T47D (cell line): ENCODE data around the gene SLC38A10.

Experiments
- DNase-seq, 2 experiments: peaks; one replicate each; pipeline versions ENCODE4 v3.0.0 to v3.0.0-alpha.2; 2011 to 2012; ENCODE audit warnings: low read depth in 1 of 2, low spot score in 1 of 2
- JUND ChIP-seq: IDR thresholded peaks from 2 replicates; pipeline ENCODE4 v1.6.1; 2012; ENCODE audit warnings: low read depth
- in situ Hi-C: cut with HindIII; loops from 2 replicates; pipeline ENCODE4 v1.10.0; 2016; ENCODE audit warnings: low sequenced_read_pairs, low pct_unique_long_range_greater_than_20kb

The SLC38A10 gene

DNA sequence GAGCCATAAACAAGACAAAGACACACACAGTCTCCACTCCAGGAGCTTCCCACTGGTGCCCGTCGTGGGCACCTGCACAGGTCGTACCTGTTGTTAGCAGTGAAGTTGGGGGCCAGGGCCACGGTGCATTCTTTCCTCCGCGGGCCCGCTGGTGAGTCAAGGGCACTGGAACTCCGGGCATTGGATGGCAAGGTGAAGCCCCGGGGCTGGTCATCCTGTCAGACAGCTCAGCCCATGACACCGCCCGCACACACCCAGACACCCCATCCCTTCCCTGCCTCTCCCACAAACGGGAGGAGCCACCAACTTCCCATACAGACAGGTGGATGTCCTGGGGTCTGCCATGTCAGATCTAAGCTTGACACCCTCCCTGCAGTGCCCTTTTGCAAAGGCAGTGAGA lies 88.5 kb downstream of the SLC38A10 start:
- in situ Hi-C loops, result no loop called here
- DNase-seq, result no peak
- no peak for TF ChIP-seq JUND

DNA sequence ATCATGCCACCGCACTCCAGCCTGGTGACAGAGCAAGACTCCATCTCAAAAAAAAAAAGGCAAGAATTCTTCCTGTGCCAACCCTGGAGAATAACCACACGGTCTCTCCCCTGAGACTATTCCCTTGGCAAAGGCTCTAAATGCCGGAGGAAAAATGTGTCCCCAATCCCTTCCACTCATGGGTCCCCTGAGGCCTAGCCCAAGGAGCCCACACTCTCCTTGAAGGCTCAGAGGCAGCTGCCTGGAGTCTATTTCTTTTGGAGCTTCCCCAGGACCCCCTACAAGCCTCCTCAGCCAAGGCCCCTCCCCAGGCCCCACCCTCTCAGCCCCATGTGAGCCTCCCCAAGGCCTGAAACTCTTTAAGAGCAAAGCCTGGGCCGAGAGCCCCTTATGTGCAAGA lies 88.9 kb downstream of the SLC38A10 start:
- TF ChIP-seq JUND, result no peak
- in situ Hi-C loops, result no loop called here

DNA sequence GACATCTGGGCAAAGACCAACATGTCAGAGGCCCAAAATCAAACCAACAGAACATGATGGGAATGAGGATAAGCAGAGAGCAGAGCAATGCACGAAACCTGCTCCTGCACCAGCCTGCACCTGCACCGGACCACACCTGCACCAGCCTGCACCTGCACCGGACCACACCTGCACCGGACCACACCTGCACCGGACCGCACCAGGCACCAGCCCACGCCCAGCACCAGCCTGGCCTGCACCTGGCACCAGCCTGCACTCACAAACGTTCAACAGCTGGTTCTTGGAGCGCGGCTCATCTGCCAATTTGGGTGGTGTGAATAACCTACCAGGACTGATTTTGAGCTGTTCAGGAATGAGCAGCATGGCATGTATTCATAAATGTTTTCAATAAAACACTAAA lies 90.5 kb downstream of the SLC38A10 start:
- TF ChIP-seq JUND, result no peak
- in situ Hi-C loops, result no loop called here
- no peak for DNase-seq

More for the DNA sequence above, 88.9 kb downstream of the SLC38A10 start:
- no peak for DNase-seq

DNA sequence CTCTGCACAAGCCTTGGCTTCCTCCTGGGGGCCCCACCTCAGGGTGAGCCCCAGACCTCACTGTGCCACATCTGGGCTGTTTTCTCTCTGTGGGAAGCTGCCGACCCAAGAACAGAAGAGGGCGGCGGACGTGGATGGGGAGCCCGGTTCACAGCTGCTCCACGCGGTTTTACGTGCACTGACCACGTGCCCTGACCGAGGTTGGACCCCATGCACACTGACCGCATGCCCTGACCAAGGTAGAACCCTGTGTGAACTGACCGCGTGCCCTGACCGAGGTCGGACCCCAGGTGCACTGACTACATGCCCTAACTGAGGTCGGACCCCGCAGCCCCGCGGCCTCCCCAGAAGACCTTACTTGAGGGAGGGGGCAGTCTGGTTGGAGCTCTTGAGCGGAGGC lies 92.0 kb downstream of the SLC38A10 start:
- DNase-seq, result no peak
- no peak for TF ChIP-seq JUND
- in situ Hi-C loops, result no loop called here

DNA sequence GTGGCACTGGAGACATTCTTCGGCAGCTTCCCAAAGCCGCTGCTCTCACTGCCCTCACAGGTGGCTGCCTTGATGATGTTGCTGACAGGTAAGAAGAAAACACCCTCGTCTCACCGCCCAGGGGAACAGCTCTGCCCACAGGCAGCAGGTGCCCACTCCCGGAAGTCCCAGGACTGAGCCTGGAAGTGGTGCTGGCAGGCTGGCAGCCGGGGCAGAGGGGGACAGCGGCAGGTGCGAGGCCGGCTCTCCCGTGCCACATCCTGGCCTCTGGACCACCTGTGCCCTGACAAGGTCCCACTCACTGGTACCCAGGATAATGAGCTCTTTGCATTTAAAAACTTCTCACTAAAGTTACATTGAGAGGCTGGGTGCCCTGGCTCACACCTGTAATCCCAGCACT lies 92.8 kb downstream of the SLC38A10 start:
- TF ChIP-seq JUND, result no peak
- in situ Hi-C loops, result no loop called here
- no peak for DNase-seq

DNA sequence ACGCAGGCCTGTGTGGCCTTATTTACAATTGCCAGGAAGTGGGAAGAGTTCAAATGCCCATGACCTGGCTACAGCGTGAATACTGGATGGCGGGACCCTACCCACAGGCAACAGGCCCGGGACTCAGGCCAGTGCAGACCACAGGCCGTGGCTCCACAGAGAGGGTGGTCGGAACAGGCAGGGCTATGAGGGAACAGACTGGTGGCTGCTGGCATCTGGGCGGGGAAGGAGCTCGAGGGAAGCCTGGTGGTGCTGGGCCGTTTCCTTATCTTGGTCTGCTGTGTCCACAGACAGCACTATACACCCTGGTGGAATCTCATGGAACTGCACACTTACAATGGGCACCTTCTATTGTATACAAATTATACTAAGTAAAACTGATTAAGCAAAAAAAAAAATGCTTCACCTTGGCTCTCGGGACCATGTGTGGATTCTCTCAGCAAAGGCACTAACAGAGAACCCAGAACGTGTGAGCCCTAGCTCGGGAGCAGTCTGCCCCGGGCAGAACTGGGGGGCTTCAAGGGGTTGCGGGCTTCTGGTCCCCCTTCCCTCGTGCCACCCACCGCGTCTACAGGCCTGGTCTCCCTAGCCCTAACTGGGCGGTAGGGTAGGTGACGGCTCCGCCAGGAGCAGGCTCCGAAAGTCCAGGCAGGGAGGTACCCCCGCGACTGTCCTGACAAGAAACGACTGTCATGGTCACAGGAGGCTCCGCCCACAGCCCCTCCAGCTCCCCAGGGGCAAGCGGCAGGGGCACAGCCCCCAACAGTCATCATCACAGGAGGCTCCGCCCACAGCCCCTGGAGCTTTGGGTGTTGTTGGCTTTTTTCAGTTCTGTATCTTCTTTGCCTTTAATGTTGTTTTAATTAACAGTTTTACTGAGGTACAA lies 94.2 kb downstream of the SLC38A10 start:
- in situ Hi-C loops, result no loop called here
- no peak for TF ChIP-seq JUND

DNA sequence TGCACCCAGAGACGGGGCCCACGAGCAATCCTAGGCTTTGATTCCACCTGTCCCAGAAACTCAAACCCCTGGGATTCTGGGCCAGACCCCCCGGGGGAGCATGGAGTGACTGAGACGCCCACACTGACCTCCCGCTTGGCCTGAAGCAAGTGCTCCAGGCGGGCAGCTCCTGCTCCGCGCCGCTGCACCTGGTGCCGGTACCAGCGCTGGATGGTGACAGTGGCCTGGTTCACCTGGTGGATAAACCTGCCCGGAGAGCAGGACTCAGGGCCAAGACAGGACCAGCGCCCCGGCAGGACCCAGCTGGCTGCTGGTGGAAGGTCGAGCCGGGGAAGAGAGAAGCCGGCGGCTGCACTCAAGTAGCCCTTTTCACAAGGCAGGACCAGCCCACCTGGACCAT lies 94.9 kb downstream of the SLC38A10 start:
- TF ChIP-seq JUND, result no peak
- DNase-seq, result no peak
- in situ Hi-C loops, result no loop called here

More for the DNA sequence above, 94.2 kb downstream of the SLC38A10 start:
- DNase-seq, result peak; percentile 79 to 89

DNA sequence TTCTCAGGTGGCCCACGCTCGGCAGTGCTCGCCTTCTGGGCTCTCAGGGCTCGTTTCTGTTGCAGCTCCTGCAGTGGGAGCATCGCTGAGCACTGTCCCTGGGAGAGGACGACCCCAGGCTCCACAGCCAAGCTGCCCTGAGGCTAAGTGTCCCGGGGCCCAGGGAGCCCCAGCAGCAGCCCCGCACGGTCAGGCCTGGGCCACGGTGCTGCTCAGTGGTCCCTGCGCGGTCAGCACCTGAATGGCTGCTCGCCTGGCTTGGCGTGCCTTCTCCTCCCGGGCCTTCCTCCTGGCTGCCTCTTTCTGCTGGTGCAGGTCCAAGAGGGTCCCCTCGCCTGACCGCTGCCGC lies 95.7 kb downstream of the SLC38A10 start:
- in situ Hi-C loops, result no loop called here
- DNase-seq, result no peak
- no peak for TF ChIP-seq JUND

DNA sequence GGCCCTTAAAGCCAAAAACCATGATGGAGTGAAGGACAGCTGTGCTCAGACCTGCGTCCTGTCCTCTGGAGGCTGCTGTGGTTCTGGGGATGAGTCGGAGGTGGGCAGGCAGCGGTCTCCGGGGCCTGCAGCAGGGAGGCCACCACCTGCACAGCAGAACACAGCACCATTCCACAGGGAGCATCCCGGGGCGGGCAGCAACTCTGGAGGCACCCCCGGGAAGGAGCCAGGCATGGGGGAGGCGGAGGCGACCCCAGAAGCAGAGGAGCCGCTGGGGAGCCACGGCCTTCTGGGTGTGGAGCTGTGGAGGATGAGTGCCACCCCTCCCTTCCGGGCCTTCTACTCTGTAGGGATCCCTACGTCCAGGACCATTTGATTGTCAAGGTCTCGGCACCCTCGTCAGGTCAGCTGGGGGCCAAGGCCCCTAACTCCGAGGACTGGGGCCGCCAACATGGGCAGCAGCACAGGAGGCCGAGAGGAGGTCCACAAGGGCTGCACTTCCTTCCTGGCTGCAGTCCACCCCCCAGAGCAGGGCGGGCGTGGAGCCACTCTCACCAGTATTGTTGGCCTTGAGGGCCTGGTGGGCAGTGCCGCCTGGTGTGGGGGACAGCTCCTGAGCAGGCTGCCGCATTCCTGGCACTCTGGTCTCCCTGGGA lies 96.2 kb downstream of the SLC38A10 start:
- no peak for DNase-seq
- TF ChIP-seq JUND, result no peak
- in situ Hi-C loops, result no loop called here

DNA sequence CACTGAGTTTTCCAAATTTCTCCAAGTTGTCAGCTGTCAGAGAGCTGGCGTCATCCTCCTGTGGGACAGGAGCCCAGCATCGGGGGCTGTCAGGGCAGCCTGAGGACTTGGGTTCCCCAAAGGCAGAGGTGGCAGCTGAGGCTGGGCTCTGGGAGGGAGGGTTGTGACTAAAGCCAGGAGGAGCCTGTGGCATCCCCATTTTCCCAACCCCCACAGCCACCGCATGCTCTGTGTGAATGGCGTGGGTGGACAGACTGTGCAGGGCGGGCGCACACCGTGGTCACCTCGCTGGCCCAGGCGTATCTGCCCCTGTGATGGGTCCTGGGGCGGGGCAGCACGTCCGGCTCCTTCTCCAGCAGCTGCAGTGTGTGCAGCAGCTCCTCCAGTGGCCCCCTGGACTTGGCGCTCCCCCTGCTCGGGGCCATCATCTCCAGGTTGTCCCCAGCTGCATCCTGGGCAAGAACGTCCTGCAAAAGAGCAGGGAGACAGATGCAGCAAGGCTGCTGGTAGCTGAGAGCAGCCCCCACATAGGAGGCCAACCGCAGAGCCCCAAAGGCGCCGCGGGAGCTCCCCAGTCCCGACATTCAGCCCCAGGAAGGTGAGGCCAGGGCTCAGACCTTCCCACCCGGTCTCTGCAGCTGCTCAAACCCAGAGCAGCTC lies 97.1 kb downstream of the SLC38A10 start:
- no peak for DNase-seq
- TF ChIP-seq JUND, result no peak
- in situ Hi-C loops, result no loop called here

DNA sequence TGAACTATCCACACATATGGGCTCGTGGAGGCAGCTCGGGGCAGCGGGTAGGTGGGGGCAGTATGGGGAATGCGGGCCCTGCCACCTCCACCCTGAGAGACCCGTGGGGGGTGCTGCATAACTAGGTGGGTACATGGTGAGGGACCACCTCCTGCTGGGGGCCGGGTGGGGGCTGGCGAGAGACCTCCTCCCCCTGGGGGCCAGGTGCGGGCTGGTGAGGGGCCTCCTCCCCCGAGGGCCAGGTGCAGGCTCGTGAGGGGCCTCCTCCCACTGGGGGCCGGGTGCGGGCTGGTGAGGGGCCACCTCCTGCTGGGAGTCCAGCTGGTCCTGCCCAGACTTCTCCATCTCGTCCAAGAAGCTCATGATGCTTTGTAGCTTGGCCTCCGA lies 97.7 kb downstream of the SLC38A10 start:
- in situ Hi-C loops, result no loop called here
- no peak for TF ChIP-seq JUND

DNA sequence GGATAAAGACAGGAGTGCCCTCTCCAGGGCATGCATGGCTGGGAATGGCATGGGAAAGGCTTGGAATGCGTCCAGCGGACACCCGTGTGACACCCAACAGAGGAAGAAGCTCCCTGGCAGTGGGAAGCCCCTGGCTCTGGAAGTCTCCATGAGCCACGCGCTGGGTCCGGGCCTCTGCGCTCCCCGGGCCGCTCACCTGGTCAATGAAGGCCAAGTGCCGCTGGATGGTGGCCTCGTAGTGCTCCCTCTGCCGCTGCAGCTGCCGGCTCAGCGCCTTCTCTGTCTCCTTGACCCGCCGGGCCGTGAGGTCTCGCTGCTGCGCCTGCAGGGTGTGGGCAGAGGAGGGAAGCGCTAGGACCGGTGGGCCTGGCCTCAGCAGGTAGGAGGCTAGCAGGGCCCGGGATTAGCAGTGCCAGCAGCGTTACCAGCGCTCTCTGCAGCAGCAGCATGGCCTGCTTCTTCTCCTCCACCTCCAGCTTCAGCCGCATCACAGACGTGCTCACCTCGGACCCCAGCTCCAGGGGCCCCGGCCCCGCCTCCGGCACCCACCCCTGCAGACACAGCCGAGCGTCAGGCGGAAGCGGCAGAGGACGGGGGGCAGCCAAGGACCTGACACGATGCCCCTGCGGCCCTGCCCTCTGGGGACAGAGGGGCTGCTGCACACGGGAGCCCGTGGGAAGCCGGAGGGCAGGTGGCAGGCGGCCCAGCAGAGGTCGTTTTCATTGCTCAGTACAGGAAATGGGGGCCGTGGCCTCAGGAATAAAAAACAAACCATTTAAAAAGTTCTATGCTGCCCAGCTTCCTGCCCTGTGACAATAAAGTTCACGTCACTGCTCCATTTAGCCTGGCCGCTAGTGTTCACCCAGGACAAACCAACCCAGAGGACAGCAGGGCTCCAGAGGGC lies 98.3 kb downstream of the SLC38A10 start:
- DNase-seq, result no peak
- no peak for TF ChIP-seq JUND
- in situ Hi-C loops, result no loop called here

More for the DNA sequence above, 97.7 kb downstream of the SLC38A10 start:
- DNase-seq, result no peak
